HepG2 (cell line): Measurements from ENCODE around the gene CREB3. TPM values are rescaled to one million over a fixed set of nuclear protein-coding genes. Genes with fewer than 3 reads are reported as not detected.
A peak's percentile ranks its signal among the peaks of the same experiment; 100 is the strongest.

Experiments used
- ARID3A ChIP-seq: IDR thresholded peaks from 2 replicates; pipeline ENCODE4 v1.6.1; 2012; ENCODE audit warnings: low read depth, low read length, improper control_type of control experiment
- HNRNPLL ChIP-seq: fragments of 200-400 bp; formaldehyde crosslinking; IDR thresholded peaks from 2 replicates; pipeline ENCODE4 v1.6.1; 2017; ENCODE audit warnings: mild to moderate bottlenecking, low read depth, low read length; ENCODE audit not compliant: poor library complexity, severe bottlenecking
- JUND ChIP-seq: sonication (generic); formaldehyde crosslinking; IDR thresholded peaks from 2 replicates; pipeline ENCODE4 v1.8.0; 2022; ENCODE audit warnings: mild to moderate bottlenecking, missing genetic modification reagents
- RFX1 ChIP-seq: fragments of 450-650 bp; IDR thresholded peaks from 2 replicates; pipeline ENCODE4 v1.6.1; 2017
- ZNF740 ChIP-seq: sonication (generic); formaldehyde crosslinking; IDR thresholded peaks from 2 replicates; pipeline ENCODE4 v1.4.0; 2020; ENCODE audit warnings: missing genetic modification reagents
- ZNF782 ChIP-seq: sonication (generic); formaldehyde crosslinking; IDR thresholded peaks from 2 replicates; pipeline ENCODE4 v1.4.0; 2020; ENCODE audit warnings: missing genetic modification reagents, mild to moderate bottlenecking, borderline replicate concordance
- polyA plus RNA-seq, 8 experiments: library from polyadenylated mRNA; depleted of rRNA in 3 of 8; stranded (reverse) in 7 of 8; unstranded in 1 of 8; fragments of >200 nt; fragmentation: Illumina TruSeq in 4 of 8; extraction: Trizol in 4 of 8; gene quantifications; 2 replicates each; pipeline versions ENCODE4 v1.2.1 to v1.2.3, GENCODE V29; 2011 to 2016; ENCODE audit warnings: low read depth in 4 of 8, missing spikeins in 1 of 8, mixed read lengths in 1 of 8; ENCODE audit not compliant: insufficient read depth in 1 of 8
- total RNA-seq, 5 experiments: library from RNA; depleted of rRNA; stranded (reverse); fragments of >200 nt; fragmentation: Illumina TruSeq; extraction: Trizol; gene quantifications; 2 replicates each; pipeline ENCODE4 v1.2.3, GENCODE V29; 2016; ENCODE audit warnings: low read depth in 1 of 5
- TF ChIP-seq, protein P1 (sequence below), 2 experiments: fragments of 450-650 bp in 1 of 2; sonication (generic) in 1 of 2; formaldehyde crosslinking in 1 of 2; IDR thresholded peaks; 2 replicates each; pipeline versions ENCODE4 v1.6.1 to v1.8.0; 2016 to 2022; ENCODE audit warnings: antibody characterized with exemption in 1 of 2, mild to moderate bottlenecking in 1 of 2, missing genetic modification reagents in 1 of 2
- TF ChIP-seq, protein P2 (sequence below): sonication (generic); formaldehyde crosslinking; IDR thresholded peaks from 2 replicates; pipeline ENCODE4 v1.5.1; 2020; ENCODE audit warnings: missing genetic modification reagents, mild to moderate bottlenecking, borderline replicate concordance
- TF ChIP-seq, protein P3 (sequence below): sonication (generic); formaldehyde crosslinking; IDR thresholded peaks from 2 replicates; pipeline ENCODE4 v1.4.0; 2020; ENCODE audit warnings: mild to moderate bottlenecking, missing genetic modification reagents

CREB3 gene
- total and polyA plus RNA-seq, 2 of the 13 experiments (the other 11 are each of a cell fraction or from before 2014, with no cell fraction given), result 11.1 to 34.2 TPM

DNA sequence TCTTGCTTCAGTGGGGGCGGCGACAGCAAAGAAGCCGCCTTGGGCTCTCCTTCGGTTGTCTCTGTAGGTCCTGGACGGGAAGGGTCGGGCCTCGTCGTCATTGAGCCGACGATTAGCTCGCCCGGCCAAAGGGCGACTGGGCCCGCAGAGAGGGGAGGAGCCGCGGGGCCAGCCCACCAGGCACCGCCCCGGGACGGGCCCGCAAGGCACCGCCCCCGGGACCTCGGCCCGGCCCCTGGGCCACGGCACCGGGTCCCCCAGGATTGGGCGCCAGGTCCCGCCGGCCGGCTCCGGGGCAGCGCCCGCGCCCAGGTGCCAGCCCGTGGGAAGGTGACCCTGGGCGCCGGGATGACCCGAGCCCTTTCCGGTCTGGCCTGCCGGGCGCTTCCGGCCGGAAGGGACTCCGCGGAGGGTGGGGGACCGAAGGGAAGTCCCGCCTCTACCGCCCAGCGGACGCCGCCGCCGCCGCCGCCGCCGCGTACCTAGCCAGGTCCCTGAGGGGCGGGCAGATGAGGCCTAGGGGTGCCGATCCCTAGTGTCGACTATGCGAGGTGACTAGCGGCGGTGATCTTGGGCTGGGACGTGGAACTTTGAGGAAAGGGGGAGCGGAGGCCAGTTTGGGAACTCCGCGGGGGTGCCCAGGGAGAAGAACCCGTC lies 16.5 kb downstream of the CREB3 start, which contains the start of the genes GBA2 and RGP1 (continued):
- TF ChIP-seq, protein P1, sequence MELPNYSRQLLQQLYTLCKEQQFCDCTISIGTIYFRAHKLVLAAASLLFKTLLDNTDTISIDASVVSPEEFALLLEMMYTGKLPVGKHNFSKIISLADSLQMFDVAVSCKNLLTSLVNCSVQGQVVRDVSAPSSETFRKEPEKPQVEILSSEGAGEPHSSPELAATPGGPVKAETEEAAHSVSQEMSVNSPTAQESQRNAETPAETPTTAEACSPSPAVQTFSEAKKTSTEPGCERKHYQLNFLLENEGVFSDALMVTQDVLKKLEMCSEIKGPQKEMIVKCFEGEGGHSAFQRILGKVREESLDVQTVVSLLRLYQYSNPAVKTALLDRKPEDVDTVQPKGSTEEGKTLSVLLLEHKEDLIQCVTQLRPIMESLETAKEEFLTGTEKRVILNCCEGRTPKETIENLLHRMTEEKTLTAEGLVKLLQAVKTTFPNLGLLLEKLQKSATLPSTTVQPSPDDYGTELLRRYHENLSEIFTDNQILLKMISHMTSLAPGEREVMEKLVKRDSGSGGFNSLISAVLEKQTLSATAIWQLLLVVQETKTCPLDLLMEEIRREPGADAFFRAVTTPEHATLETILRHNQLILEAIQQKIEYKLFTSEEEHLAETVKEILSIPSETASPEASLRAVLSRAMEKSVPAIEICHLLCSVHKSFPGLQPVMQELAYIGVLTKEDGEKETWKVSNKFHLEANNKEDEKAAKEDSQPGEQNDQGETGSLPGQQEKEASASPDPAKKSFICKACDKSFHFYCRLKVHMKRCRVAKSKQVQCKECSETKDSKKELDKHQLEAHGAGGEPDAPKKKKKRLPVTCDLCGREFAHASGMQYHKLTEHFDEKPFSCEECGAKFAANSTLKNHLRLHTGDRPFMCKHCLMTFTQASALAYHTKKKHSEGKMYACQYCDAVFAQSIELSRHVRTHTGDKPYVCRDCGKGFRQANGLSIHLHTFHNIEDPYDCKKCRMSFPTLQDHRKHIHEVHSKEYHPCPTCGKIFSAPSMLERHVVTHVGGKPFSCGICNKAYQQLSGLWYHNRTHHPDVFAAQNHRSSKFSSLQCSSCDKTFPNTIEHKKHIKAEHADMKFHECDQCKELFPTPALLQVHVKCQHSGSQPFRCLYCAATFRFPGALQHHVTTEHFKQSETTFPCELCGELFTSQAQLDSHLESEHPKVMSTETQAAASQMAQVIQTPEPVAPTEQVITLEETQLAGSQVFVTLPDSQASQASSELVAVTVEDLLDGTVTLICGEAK (IDR thresholded peaks at IDR 0.05), result peak; percentile 40; the same call in 1 of the 2 replicates
- TF ChIP-seq, protein P1 (CRISPR knock-in tag; IDR thresholded peaks at IDR 0.05), result no peak
- TF ChIP-seq ZNF740 (CRISPR knock-in tag), result 0 out of 2 replicates have a peak, but pooled peaks have one; percentile 41
- no peak for TF ChIP-seq RFX1
- TF ChIP-seq, protein P2, sequence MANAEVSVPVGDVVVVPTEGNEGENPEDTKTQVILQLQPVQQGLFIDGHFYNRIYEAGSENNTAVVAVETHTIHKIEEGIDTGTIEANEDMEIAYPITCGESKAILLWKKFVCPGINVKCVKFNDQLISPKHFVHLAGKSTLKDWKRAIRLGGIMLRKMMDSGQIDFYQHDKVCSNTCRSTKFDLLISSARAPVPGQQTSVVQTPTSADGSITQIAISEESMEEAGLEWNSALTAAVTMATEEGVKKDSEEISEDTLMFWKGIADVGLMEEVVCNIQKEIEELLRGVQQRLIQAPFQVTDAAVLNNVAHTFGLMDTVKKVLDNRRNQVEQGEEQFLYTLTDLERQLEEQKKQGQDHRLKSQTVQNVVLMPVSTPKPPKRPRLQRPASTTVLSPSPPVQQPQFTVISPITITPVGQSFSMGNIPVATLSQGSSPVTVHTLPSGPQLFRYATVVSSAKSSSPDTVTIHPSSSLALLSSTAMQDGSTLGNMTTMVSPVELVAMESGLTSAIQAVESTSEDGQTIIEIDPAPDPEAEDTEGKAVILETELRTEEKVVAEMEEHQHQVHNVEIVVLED (CRISPR knock-in tag), result peak; percentile 82
- TF ChIP-seq HNRNPLL, result peak; percentile 75
- TF ChIP-seq ZNF782 (CRISPR knock-in tag), result no peak
- TF ChIP-seq, protein P3, sequence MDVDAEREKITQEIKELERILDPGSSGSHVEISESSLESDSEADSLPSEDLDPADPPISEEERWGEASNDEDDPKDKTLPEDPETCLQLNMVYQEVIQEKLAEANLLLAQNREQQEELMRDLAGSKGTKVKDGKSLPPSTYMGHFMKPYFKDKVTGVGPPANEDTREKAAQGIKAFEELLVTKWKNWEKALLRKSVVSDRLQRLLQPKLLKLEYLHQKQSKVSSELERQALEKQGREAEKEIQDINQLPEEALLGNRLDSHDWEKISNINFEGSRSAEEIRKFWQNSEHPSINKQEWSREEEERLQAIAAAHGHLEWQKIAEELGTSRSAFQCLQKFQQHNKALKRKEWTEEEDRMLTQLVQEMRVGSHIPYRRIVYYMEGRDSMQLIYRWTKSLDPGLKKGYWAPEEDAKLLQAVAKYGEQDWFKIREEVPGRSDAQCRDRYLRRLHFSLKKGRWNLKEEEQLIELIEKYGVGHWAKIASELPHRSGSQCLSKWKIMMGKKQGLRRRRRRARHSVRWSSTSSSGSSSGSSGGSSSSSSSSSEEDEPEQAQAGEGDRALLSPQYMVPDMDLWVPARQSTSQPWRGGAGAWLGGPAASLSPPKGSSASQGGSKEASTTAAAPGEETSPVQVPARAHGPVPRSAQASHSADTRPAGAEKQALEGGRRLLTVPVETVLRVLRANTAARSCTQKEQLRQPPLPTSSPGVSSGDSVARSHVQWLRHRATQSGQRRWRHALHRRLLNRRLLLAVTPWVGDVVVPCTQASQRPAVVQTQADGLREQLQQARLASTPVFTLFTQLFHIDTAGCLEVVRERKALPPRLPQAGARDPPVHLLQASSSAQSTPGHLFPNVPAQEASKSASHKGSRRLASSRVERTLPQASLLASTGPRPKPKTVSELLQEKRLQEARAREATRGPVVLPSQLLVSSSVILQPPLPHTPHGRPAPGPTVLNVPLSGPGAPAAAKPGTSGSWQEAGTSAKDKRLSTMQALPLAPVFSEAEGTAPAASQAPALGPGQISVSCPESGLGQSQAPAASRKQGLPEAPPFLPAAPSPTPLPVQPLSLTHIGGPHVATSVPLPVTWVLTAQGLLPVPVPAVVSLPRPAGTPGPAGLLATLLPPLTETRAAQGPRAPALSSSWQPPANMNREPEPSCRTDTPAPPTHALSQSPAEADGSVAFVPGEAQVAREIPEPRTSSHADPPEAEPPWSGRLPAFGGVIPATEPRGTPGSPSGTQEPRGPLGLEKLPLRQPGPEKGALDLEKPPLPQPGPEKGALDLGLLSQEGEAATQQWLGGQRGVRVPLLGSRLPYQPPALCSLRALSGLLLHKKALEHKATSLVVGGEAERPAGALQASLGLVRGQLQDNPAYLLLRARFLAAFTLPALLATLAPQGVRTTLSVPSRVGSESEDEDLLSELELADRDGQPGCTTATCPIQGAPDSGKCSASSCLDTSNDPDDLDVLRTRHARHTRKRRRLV (CRISPR knock-in tag), result no peak
- TF ChIP-seq ARID3A, result no peak
- no peak for TF ChIP-seq JUND (CRISPR knock-in tag)
